Measurements from ENCODE around the gene PCGF6.

The PCGF6 gene

DNA sequence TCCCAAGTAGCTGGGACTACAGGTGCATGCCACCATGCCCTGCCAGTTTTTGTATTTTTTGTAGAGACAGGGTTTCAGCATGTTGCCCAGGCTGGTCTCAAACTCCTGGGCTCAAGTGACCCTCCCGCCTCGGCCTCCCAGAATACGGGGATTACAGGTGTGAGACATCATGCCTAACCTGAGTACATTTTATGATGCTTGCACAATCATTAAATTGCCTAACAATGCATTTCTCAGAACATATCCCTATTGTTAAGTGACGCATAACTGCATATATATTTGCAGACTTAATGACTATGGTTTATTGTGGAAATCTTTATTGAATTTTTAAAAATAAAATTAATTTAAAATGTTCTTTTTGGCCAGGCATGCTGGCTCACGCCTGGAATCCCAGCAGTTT lies 43.3 kb downstream of the PCGF6 start:
- no peak overlapping the region for H3K27ac ChIP-seq (ENCODE audit: low read depth, low read length)
- H3K27me3 ChIP-seq (ENCODE audit: low read length) = no peaks in the 10 kb centered on the region
- no peak overlapping the region for H3K9ac ChIP-seq (ENCODE audit: low read length)
- H3K9me2 ChIP-seq (replicated peaks; ENCODE audit: insufficient read depth, low read length) = no peaks in the 10 kb centered on the region
- peaks cover 4% of the 10 kb centered on the region; the same call in 1 of the 2 replicates for H3K36me3 ChIP-seq (ENCODE audit: low read length)
- no peak overlapping the region for H3K4me2 ChIP-seq (ENCODE audit: low read depth, low read length, poor library complexity, severe bottlenecking)
- H3K79me2 ChIP-seq (ENCODE audit: insufficient read depth, low read length) = no peaks in the 10 kb centered on the region
- TF ChIP-seq EZH2phosphoT487 (conservative IDR thresholded peaks at IDR 0.05; ENCODE audit: low read length) = no peak
- TF ChIP-seq, protein P1, sequence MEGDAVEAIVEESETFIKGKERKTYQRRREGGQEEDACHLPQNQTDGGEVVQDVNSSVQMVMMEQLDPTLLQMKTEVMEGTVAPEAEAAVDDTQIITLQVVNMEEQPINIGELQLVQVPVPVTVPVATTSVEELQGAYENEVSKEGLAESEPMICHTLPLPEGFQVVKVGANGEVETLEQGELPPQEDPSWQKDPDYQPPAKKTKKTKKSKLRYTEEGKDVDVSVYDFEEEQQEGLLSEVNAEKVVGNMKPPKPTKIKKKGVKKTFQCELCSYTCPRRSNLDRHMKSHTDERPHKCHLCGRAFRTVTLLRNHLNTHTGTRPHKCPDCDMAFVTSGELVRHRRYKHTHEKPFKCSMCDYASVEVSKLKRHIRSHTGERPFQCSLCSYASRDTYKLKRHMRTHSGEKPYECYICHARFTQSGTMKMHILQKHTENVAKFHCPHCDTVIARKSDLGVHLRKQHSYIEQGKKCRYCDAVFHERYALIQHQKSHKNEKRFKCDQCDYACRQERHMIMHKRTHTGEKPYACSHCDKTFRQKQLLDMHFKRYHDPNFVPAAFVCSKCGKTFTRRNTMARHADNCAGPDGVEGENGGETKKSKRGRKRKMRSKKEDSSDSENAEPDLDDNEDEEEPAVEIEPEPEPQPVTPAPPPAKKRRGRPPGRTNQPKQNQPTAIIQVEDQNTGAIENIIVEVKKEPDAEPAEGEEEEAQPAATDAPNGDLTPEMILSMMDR (IDR thresholded peaks at IDR 0.05; ENCODE audit: insufficient read depth, low read length, poor library complexity, severe bottlenecking) = no peak
- H4K20me1 ChIP-seq (ENCODE audit: low read depth, low read length) = no peaks in the 10 kb centered on the region
- H3K9me3 ChIP-seq (ENCODE audit: insufficient read depth, low read length) = no peaks in the 10 kb centered on the region
- H3K4me3 ChIP-seq (ENCODE audit: insufficient read depth, low read length, poor library complexity, severe bottlenecking) = no peak overlapping the region
- no peaks in the 10 kb centered on the region for H3F3A ChIP-seq (ENCODE audit: insufficient read depth)
- no peak overlapping the region for H2AFZ ChIP-seq (ENCODE audit: low read depth, low read length, severe bottlenecking)

DNA sequence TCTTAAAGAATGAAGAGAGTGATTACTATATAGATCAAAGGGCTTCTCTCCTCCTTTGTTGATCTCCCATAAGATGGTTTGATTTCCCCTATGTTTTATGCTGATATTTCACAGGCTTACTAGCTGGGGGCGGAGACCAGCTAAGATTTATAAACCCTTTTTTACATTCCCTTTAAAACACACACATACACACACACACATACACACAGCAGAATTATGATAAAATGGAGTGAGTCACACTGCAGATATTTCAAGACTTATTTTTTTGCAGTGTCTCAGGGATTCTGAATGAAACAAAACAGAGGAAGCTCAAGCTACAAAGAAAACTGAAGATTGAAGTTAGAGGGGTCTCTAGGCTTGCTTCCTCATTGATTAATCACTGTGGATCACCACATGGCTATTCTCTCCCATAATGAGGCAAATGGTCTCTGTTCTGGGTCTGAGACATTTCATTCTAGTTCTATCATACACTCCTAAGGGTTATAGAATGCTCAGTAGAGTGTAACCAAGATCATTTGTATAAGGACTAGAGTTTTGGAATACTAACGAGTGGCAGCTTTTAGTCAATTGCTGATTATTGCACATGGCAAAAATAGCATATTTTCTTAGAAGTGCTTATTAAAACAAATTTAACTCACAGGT lies 55.4 kb downstream of the PCGF6 start:
- Histone ChIP-seq H3K27me3 (ENCODE audit: low read length) (no peaks in the 10 kb centered on the region), H3K4me2 (ENCODE audit: low read depth, low read length, poor library complexity, severe bottlenecking) (no peak overlapping the region), H3F3A (ENCODE audit: insufficient read depth) (no peaks in the 10 kb centered on the region), H3K79me2 (ENCODE audit: insufficient read depth, low read length) (no peaks in the 10 kb centered on the region), H3K4me3 (ENCODE audit: insufficient read depth, low read length, poor library complexity, severe bottlenecking) (no peak overlapping the region), H3K36me3 (ENCODE audit: low read length) (no peaks in the 10 kb centered on the region), H4K20me1 (ENCODE audit: low read depth, low read length) (no peaks in the 10 kb centered on the region), H3K9ac (ENCODE audit: low read length) (no peak overlapping the region), H3K9me2 (replicated peaks; ENCODE audit: insufficient read depth, low read length) (no peaks in the 10 kb centered on the region), H2AFZ (ENCODE audit: low read depth, low read length, severe bottlenecking) (no peak overlapping the region), H3K27ac (ENCODE audit: low read depth, low read length) (no peak overlapping the region), H3K9me3 (ENCODE audit: insufficient read depth, low read length) (no peaks in the 10 kb centered on the region)
- TF ChIP-seq, protein P1 (IDR thresholded peaks at IDR 0.05; ENCODE audit: insufficient read depth, low read length, poor library complexity, severe bottlenecking) = no peak
- no peak for TF ChIP-seq EZH2phosphoT487 (conservative IDR thresholded peaks at IDR 0.05; ENCODE audit: low read length)

DNA sequence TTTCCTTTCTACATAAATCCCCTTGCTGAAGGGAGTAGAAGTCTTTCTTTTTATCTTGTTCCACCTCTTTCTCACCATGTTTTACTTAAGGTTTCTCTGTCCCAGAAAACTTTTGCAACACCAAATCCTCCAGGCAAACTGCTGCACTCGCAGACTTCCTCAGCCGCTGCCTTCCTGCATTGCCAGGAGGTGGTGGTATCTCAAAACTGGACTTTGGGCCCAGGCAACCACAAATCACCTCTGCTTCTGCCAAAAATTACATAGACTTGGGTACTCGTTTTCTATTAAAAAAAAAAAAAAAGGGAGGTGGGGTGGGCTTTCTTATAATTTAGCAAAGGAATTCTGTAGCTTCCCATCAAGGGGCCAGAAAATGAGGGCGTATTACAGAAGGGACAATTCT lies 59.4 kb downstream of the PCGF6 start:
- Histone ChIP-seq H3K4me2 (ENCODE audit: low read depth, low read length, poor library complexity, severe bottlenecking) (no peak overlapping the region), H3K9me3 (ENCODE audit: insufficient read depth, low read length) (no peaks in the 10 kb centered on the region), H3F3A (ENCODE audit: insufficient read depth) (no peaks in the 10 kb centered on the region), H3K36me3 (ENCODE audit: low read length) (no peaks in the 10 kb centered on the region), H3K9ac (ENCODE audit: low read length) (no peak overlapping the region), H3K27me3 (ENCODE audit: low read length) (no peaks in the 10 kb centered on the region), H3K9me2 (replicated peaks; ENCODE audit: insufficient read depth, low read length) (no peaks in the 10 kb centered on the region), H3K79me2 (ENCODE audit: insufficient read depth, low read length) (no peaks in the 10 kb centered on the region), H2AFZ (ENCODE audit: low read depth, low read length, severe bottlenecking) (no peak overlapping the region), H3K27ac (ENCODE audit: low read depth, low read length) (no peak overlapping the region), H3K4me3 (ENCODE audit: insufficient read depth, low read length, poor library complexity, severe bottlenecking) (no peak overlapping the region), H4K20me1 (ENCODE audit: low read depth, low read length) (no peaks in the 10 kb centered on the region)
- TF ChIP-seq EZH2phosphoT487 (conservative IDR thresholded peaks at IDR 0.05; ENCODE audit: low read length) = no peak
- TF ChIP-seq, protein P1 (IDR thresholded peaks at IDR 0.05; ENCODE audit: insufficient read depth, low read length, poor library complexity, severe bottlenecking) = no peak

Measured in SU-DHL-6 (cell line).